ENCODE data around the gene SPATS2L.

Gene SPATS2L

GRCh38 chr2:200329798-200330197 lies 23.3 kb downstream of the SPATS2L start:
- Histone ChIP-seq H4K20me1 (ENCODE audit: low read depth, low read length) (no peaks in the 10 kb centered on the region), H3K9me3 (ENCODE audit: insufficient read depth, low read length) (no peaks in the 10 kb centered on the region), H3K27me3 (ENCODE audit: low read length) (no peaks in the 10 kb centered on the region), H3F3A (ENCODE audit: insufficient read depth) (no peaks in the 10 kb centered on the region), H3K9ac (ENCODE audit: low read length) (no peak overlapping the region), H3K79me2 (ENCODE audit: insufficient read depth, low read length) (no peaks in the 10 kb centered on the region), H3K4me2 (ENCODE audit: low read depth, low read length, poor library complexity, severe bottlenecking) (no peak overlapping the region), H3K27ac (ENCODE audit: low read depth, low read length) (no peak overlapping the region), H3K36me3 (ENCODE audit: low read length) (no peaks in the 10 kb centered on the region), H3K9me2 (replicated peaks; ENCODE audit: insufficient read depth, low read length) (no peaks in the 10 kb centered on the region), H3K4me3 (ENCODE audit: insufficient read depth, low read length, poor library complexity, severe bottlenecking) (no peak overlapping the region), H2AFZ (ENCODE audit: low read depth, low read length, severe bottlenecking) (no peak overlapping the region)
- TF ChIP-seq EZH2phosphoT487 (conservative IDR thresholded peaks at IDR 0.05; ENCODE audit: low read length) (no peak), CTCF (IDR thresholded peaks at IDR 0.05; ENCODE audit: insufficient read depth, low read length, poor library complexity, severe bottlenecking) (no peak)

GRCh38 chr2:200330351-200331060 lies 24.0 kb downstream of the SPATS2L start:
- H3K27me3 ChIP-seq (ENCODE audit: low read length): no peaks in the 10 kb centered on the region
- H3K9ac ChIP-seq (ENCODE audit: low read length): no peak overlapping the region
- no peaks in the 10 kb centered on the region for H3K9me2 ChIP-seq (replicated peaks; ENCODE audit: insufficient read depth, low read length)
- no peak overlapping the region for H2AFZ ChIP-seq (ENCODE audit: low read depth, low read length, severe bottlenecking)
- H4K20me1 ChIP-seq (ENCODE audit: low read depth, low read length): no peaks in the 10 kb centered on the region
- no peaks in the 10 kb centered on the region for H3F3A ChIP-seq (ENCODE audit: insufficient read depth)
- no peak overlapping the region for H3K4me2 ChIP-seq (ENCODE audit: low read depth, low read length, poor library complexity, severe bottlenecking)
- H3K79me2 ChIP-seq (ENCODE audit: insufficient read depth, low read length): no peaks in the 10 kb centered on the region
- no peaks in the 10 kb centered on the region for H3K9me3 ChIP-seq (ENCODE audit: insufficient read depth, low read length)
- TF ChIP-seq CTCF (IDR thresholded peaks at IDR 0.05; ENCODE audit: insufficient read depth, low read length, poor library complexity, severe bottlenecking): no peak
- no peak overlapping the region for H3K4me3 ChIP-seq (ENCODE audit: insufficient read depth, low read length, poor library complexity, severe bottlenecking)
- H3K36me3 ChIP-seq (ENCODE audit: low read length): no peaks in the 10 kb centered on the region
- no peak overlapping the region for H3K27ac ChIP-seq (ENCODE audit: low read depth, low read length)

- no peak overlapping the region for H2AFZ ChIP-seq (ENCODE audit: low read depth, low read length, severe bottlenecking)
- H3K36me3 ChIP-seq (ENCODE audit: low read length): no peaks in the 10 kb centered on the region
- H3K9me2 ChIP-seq (replicated peaks; ENCODE audit: insufficient read depth, low read length): no peaks in the 10 kb centered on the region
- H3K27me3 ChIP-seq (ENCODE audit: low read length): no peaks in the 10 kb centered on the region
- no peak overlapping the region for H3K4me3 ChIP-seq (ENCODE audit: insufficient read depth, low read length, poor library complexity, severe bottlenecking)
- H4K20me1 ChIP-seq (ENCODE audit: low read depth, low read length): no peaks in the 10 kb centered on the region
- no peaks in the 10 kb centered on the region for H3K9me3 ChIP-seq (ENCODE audit: insufficient read depth, low read length)
- no peaks in the 10 kb centered on the region for H3F3A ChIP-seq (ENCODE audit: insufficient read depth)
- TF ChIP-seq CTCF (IDR thresholded peaks at IDR 0.05; ENCODE audit: insufficient read depth, low read length, poor library complexity, severe bottlenecking): no peak
- no peak for TF ChIP-seq EZH2phosphoT487 (conservative IDR thresholded peaks at IDR 0.05; ENCODE audit: low read length)
- H3K4me2 ChIP-seq (ENCODE audit: low read depth, low read length, poor library complexity, severe bottlenecking): no peak overlapping the region
- H3K9ac ChIP-seq (ENCODE audit: low read length): no peak overlapping the region
- no peaks in the 10 kb centered on the region for H3K79me2 ChIP-seq (ENCODE audit: insufficient read depth, low read length)
- no peak overlapping the region for H3K27ac ChIP-seq (ENCODE audit: low read depth, low read length)
Observed at GRCh38 chr2:200331061-200331400, 24.5 kb downstream of the SPATS2L start.
